Activated CD8-positive, alpha-beta memory T cell treated with anti-CD3 and anti-CD28 coated beads, Interleukin-2, amount 50 U/mL, for 48 hours (primary cell): ENCODE measurements around the gene P2RY8.

Experiments
- DNase-seq: peaks from one replicate; pipeline ENCODE4 v3.0.0-alpha.2; 2020

The P2RY8 gene

DNA sequence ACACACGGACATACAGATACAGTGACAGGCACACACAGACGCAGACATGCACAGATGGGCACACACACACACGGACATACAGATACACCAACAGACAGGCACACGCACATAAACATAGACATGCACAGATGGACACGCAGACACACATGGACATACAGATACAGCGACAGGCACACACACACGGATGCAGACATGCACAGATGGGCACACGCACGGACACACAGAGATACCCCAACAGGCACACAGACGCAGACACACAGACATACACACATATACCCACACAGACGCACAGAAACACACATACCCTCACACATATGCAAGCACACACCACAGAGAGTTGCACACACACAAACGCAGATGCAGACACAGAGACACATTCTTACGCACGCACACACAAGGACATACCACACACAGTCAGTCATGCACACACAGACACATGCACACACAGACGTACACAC is 120.6 kb downstream of the P2RY8 start:
- no peak for DNase-seq
